Pancreas (tissue), 10 donors: ENCODE measurements around the gene PSMD2. TPM values are rescaled to one million over a fixed set of nuclear protein-coding genes. Genes with fewer than 3 reads are reported as not detected.
"Not testable (repeated sequence)": the region's sequence is repeated elsewhere in the genome, so short reads cannot be mapped to it uniquely, and the experiment has no call there.

Experiments
- ATAC-seq, 4 donors: fragments of 200-7000 bp; cut with Tn5 transposase; one replicate each; pipeline versions ENCODE4 v1.8.0 to v1.9.1; 2020; ENCODE audit warnings: mild to moderate bottlenecking in 4 of 4, moderate library complexity in 4 of 4
- DNase-seq, 6 donors: peaks; one replicate each; pipeline ENCODE4 v3.0.0-alpha.2; 2020
- FAIRE-seq: peaks from 2 replicates; lab custom pipeline; 2012; peaks lifted over from hg19 to GRCh38; lab: Jason Lieb, UNC
- H3K27ac ChIP-seq, 4 donors: fragments of 200-600 bp; sonication (generic); 1 replicate in 3 of 4; 2 replicates in 1 of 4; pipeline versions ENCODE4 v1.5.0 to v1.8.0; 2020
- H3K27me3 ChIP-seq, 4 donors: fragments of 200-600 bp; one replicate each; pipeline ENCODE4 v1.8.0; 2021
- H3K36me3 ChIP-seq, 3 donors: fragments of 200-600 bp; sonication (generic) in 1 of 3; one replicate each; pipeline versions ENCODE4 v1.5.0 to v1.8.0; 2020 to 2021
- H3K4me1 ChIP-seq, 3 donors: fragments of 200-600 bp; one replicate each; pipeline ENCODE4 v1.8.0; 2021
- H3K4me3 ChIP-seq, 4 donors: fragments of 200-600 bp; sonication (generic) in 2 of 4; one replicate each; pipeline versions ENCODE4 v1.5.0 to v1.8.0; 2020 to 2021
- H3K9me3 ChIP-seq, 4 donors: fragments of 200-600 bp; one replicate each; pipeline ENCODE4 v1.8.0; 2021
- WGBS, 2 donors: extraction: QIAGEN DNeasy Blood & Tissue Kit; methylation state at CpG; one replicate each; pipeline ENCODE4 v1.1.7; 2013; 5-methylcytosine and 5-hydroxymethylcytosine counted together
- intact Hi-C, 3 donors: fragments of 100-400 bp; cut with DNase I; formaldehyde crosslinking; loops; one replicate each; pipeline versions ENCODE4 v1.11.1 to v1.14.2; 2022
- polyA plus RNA-seq, 2 donors: library from polyadenylated mRNA; stranded (reverse); fragments of 200-250 nt; gene quantifications; one replicate each; pipeline ENCODE4 v1.2.3, GENCODE V29; 2013
- total RNA-seq, 6 donors: library from RNA; stranded (reverse); fragmentation: NEBNext Ultra II Directional in 4 of 6; extraction: Animal tissue kit (Norgen Biotek cat#: 25700) in 4 of 6; gene quantifications; one replicate each; pipeline versions ENCODE4 v1.2.1 to v1.2.4, GENCODE V29; 2021 to 2023
- TF ChIP-seq, protein P1 (sequence below), 4 donors: fragments of 200-600 bp; sonication (generic) in 3 of 4; IDR thresholded peaks; one replicate each; pipeline versions ENCODE4 v1.5.0 to v1.8.0; 2021; ENCODE audit warnings: antibody characterized with exemption in 4 of 4
- donor health status: healthy with polysubstance abuse.
- donor health status: DM: no; HTN: no; CAD: no; lungs with moderate emphysema.
- donor health status: DM: no; HTN: no; CAD: no.
- donor health status: control.
- donor health status: control.
- donor health status: Bipolar disorder and iron deficiency.
- donor health status: DM: yes; HTN: yes; CAD: no.
- donor health status: DM: no; HTN: no; CAD: no.
- donor health status: DM: no; HTN: no; CAD: no.
- donor health status: DM: yes; HTN: yes; CAD: no.

PSMD2 gene
- total and polyA plus RNA-seq, 8 donors = 38.4 to 89.6 (median 54.1) TPM

DNA sequence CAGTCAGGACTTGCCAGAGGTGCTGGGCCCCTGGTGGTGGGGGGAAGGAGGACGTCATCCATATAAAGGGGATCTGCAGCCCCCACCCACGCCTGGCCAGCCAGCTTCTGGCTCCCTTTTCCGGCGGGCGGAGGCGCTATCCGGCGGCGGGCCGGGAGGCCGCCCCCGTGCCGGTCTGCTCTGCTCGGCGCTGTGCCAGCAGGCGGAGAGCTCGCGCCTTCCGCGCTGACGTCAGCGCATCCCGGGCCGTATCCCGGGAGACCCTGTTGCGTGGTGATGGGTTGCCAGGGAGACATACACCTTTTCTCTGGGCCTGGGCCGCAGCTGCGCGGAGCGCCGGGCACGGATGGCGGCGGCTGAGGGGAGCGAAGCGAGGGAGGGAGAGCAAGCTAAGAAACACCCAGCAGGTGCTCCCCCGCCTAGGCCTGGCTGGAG is 39.5 kb downstream of the PSMD2 start:
- Histone ChIP-seq H3K4me1 (peaks cover 0 to 11% (median 0%) of the 10 kb centered on the region in 3 donors), H3K27ac (peak overlapping the region in 1 of 4 donors; percentile 93), H3K36me3 (peaks cover 0 to 9% (median under 1%) of the 10 kb centered on the region in 3 donors), H3K9me3 (no peaks in the 10 kb centered on the region), H3K4me3 (peak overlapping the region in 1 of 4 donors; percentile 19), H3K27me3 (no peaks in the 10 kb centered on the region)
- FAIRE-seq (no peak), DNase-seq (peak in 3 of 6 donors; percentile 46 to 76 (median 68)), ATAC-seq (peak in 2 of 4 donors; percentile 23 to 40)
- WGBS, 2 donors = 65 to 66% methylated on average over 33 to 37 of the region's 37 CpGs
- TF ChIP-seq, protein P1, sequence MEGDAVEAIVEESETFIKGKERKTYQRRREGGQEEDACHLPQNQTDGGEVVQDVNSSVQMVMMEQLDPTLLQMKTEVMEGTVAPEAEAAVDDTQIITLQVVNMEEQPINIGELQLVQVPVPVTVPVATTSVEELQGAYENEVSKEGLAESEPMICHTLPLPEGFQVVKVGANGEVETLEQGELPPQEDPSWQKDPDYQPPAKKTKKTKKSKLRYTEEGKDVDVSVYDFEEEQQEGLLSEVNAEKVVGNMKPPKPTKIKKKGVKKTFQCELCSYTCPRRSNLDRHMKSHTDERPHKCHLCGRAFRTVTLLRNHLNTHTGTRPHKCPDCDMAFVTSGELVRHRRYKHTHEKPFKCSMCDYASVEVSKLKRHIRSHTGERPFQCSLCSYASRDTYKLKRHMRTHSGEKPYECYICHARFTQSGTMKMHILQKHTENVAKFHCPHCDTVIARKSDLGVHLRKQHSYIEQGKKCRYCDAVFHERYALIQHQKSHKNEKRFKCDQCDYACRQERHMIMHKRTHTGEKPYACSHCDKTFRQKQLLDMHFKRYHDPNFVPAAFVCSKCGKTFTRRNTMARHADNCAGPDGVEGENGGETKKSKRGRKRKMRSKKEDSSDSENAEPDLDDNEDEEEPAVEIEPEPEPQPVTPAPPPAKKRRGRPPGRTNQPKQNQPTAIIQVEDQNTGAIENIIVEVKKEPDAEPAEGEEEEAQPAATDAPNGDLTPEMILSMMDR (IDR thresholded peaks at IDR 0.05) = no peak
- intact Hi-C loops = no loop called here

DNA sequence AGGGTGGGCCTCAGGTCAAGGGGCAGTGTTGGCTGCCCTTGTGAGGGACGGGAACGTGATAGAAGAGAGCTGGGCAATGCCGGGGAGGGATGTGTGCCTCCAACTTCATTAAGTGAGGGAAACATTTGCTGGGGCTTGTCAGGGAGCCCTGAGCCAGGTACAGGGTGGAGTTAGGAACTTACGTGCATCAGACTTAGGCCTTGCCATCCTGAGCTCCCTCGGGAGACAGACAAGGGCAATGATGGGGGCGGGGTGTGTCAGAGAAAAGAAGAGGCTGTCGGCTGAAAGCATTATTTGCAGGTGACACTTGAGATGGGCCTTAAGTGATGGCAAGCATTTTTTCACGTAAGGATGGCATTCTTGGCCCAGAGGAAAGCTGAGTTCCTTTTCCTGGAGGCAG is 40.0 kb downstream of the PSMD2 start:
- Histone ChIP-seq H3K4me3 (peak overlapping the region in 1 of 4 donors; percentile 19), H3K4me1 (peaks cover 0 to 11% (median 0%) of the 10 kb centered on the region in 3 donors), H3K27ac (no peak overlapping the region), H3K36me3 (peaks cover 0 to 7% (median 0%) of the 10 kb centered on the region in 3 donors), H3K9me3 (no peaks in the 10 kb centered on the region), H3K27me3 (no peaks in the 10 kb centered on the region)
- TF ChIP-seq, protein P1 (IDR thresholded peaks at IDR 0.05) = no peak
- ATAC-seq (no peak), FAIRE-seq (no peak), DNase-seq (no peak)
- WGBS, 2 donors = 79 to 81% methylated on average over 8 of the region's 8 CpGs
- intact Hi-C loops = no loop called here

DNA sequence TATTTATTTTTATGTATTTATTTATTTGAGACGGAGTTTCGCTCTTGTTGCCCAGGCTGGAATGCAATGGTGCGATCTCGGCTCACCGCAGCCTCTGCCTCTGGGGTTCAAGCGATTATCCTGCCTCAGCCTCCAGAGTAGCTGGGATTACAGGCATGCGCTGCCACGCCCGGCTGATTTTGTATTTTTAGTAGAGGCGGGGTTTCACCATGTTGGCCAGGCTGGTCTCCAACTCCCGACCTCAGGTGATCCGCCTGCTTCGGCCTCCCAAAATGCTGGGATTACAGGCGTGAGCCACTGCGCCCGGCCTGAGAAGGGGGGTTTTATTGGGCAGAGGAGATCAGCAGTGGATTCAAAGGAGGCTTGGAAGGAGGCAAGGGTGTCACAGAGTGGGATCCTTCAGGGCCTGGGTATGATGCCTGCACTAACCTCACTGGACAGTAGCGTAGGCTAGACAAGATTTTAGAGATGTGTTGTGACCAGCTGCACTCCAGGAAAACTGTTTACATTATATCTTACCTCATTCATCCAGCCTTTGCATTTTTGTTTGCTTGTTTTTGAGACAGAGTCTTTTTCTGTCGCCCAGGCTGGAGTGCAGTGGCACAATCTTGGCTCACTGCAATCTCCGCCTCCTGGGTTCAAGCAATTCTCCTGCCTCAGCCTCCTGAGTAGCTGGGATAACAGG is 40.6 kb downstream of the PSMD2 start:
- H3K36me3 ChIP-seq, DNase-seq, intact Hi-C loops, H3K9me3 ChIP-seq, FAIRE-seq, H3K4me3 ChIP-seq, H3K27ac ChIP-seq, H3K27me3 ChIP-seq, ATAC-seq: not testable (repeated sequence)
- 92 to 95% methylated on average over 19 of the region's 19 CpGs for WGBS, 2 donors
- H3K4me1 ChIP-seq = peaks cover 0 to 11% (median 0%) of the 10 kb centered on the region in 3 donors

DNA sequence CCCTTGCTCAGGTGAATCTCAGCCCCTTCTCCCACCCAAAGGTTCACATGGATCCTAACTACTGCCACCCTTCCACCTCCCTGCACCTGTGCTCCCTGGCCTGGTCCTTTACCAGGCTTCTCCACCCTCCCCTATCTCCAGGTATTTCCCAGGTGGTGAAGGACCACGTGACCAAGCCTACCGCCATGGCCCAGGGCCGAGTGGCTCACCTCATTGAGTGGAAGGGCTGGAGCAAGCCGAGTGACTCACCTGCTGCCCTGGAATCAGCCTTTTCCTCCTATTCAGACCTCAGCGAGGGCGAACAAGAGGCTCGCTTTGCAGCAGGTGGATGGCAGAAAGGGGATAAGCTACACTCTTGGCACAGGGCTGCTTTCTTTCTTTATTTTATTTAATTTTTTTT is 42.9 kb downstream of the PSMD2 start:
- Histone ChIP-seq H3K27ac (peak overlapping the region in 1 of 4 donors; percentile 22), H3K36me3 (no peaks in the 10 kb centered on the region), H3K4me3 (no peak overlapping the region), H3K9me3 (no peaks in the 10 kb centered on the region), H3K4me1 (peaks cover 0 to 6% (median 0%) of the 10 kb centered on the region in 3 donors), H3K27me3 (no peaks in the 10 kb centered on the region)
- FAIRE-seq (no peak), DNase-seq (peak in 5 of 6 donors; percentile 69 to 92 (median 88)), ATAC-seq (peak; percentile 80 to 89 (median 82))
- WGBS, 2 donors = 54 to 58% methylated on average over 7 of the region's 7 CpGs
- TF ChIP-seq, protein P1 (IDR thresholded peaks at IDR 0.05) = no peak
- intact Hi-C loops = no loop called here

DNA sequence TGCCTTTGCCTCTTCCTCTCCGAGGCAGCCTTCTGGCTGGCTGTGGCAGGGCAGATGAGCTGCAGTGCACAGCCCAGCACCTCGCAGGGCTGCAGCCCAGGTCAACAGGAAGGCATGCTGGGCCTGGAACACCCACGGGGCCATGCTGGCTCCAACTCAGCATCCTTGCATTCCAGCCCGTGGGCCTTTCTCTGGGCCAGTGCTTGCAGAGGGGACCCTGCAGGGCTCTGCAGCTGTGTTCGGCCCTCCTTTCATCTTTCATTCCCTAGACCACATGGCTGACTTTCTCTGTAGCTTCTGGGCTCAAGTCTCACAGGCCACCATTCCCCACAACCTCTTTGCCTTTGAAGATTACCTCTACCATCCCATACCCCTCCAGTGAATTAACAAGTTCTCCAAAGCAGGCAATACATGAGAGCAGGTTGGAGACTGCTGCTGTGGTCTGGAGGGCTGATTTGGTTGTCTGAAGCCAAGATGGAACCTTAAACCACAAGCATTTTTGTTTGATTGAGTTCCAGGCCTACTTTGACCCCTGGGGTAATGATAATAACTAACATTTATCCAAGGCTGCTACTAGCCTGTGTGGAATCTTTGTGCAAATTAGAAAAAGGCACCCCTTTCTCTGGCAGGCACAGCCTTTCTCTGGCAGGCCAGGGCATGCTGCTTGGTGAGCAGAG is 44.3 kb downstream of the PSMD2 start:
- 80 to 82% methylated on average over 5 of the region's 5 CpGs for WGBS, 2 donors
- Histone ChIP-seq H3K4me1 (no peaks in the 10 kb centered on the region), H3K27ac (no peak overlapping the region), H3K36me3 (no peaks in the 10 kb centered on the region), H3K4me3 (no peak overlapping the region), H3K27me3 (no peaks in the 10 kb centered on the region), H3K9me3 (no peaks in the 10 kb centered on the region)
- DNase-seq (no peak), FAIRE-seq (no peak), ATAC-seq (no peak)
- TF ChIP-seq, protein P1 (IDR thresholded peaks at IDR 0.05) = no peak
- intact Hi-C loops = no loop called here
